ENCODE measurements around the gene ARHGAP4. TPM values are rescaled to one million over a fixed set of nuclear protein-coding genes. Genes with fewer than 3 reads are reported as not detected.

The ARHGAP4 gene
- total and polyA plus RNA-seq, 2 donors (not counting 3 experiments of a cell fraction or from before 2014, with no cell fraction given): 20.9 to 33.3 TPM

- Histone ChIP-seq H3K4me3 (replicated peaks in 1 of 3; ENCODE audit: insufficient read depth in 1 of 3, low read depth in 1 of 3, low read length in 3 of 3) (no peak overlapping the region), H3K9ac (replicated peaks; ENCODE audit: extremely low read depth, insufficient read depth, low read length) (no peak overlapping the region), H3K27ac (ENCODE audit: insufficient read depth, low read depth, low read length) (no peak overlapping the region), H3K27me3 (ENCODE audit: control insufficient read depth in 2 of 2, insufficient read depth in 2 of 2, low read length in 2 of 2) (no peaks in the 10 kb centered on the region), H2AFZ (ENCODE audit: low read depth, low read length) (no peak overlapping the region), H3K79me2 (ENCODE audit: control insufficient read depth, insufficient read depth, low read length) (peaks cover 2% of the 10 kb centered on the region), H3K4me2 (ENCODE audit: insufficient read depth, low read length) (no peak overlapping the region), H3K9me3 (replicated peaks; ENCODE audit: control insufficient read depth, insufficient read depth, low read length) (no peaks in the 10 kb centered on the region), H3K9me1 (replicated peaks; ENCODE audit: control insufficient read depth, extremely low read depth, insufficient read depth, low read length) (no peaks in the 10 kb centered on the region), H4K20me1 (replicated peaks; ENCODE audit: control insufficient read depth, extremely low read depth, insufficient read depth, low read length) (no peaks in the 10 kb centered on the region), H3K4me1 (ENCODE audit: control insufficient read depth, extremely low read depth, insufficient read depth, low read length) (peaks cover 48% of the 10 kb centered on the region), H3K36me3 (ENCODE audit: control insufficient read depth in 2 of 2, extremely low read depth in 1 of 2, insufficient read depth in 2 of 2, low read length in 2 of 2) (no peaks in the 10 kb centered on the region)
- POLR2A ChIA-PET: interaction anchor here (1.0 to 1.6 kb wide), 2 partner anchors 24 to 47 kb away, joined by 3 to 5 read pairs; partner anchors contain the start of gene HCFC1
- DNase-seq (ENCODE audit: low read depth, low spot score): peak; percentile 67
- intact Hi-C loops (cut with micrococcal nuclease): loop anchor here (1.0 kb wide), 3 partner anchors 23 to 159 kb away; no protein-coding TSS in a partner anchor
- TF ChIP-seq CTCF (IDR thresholded peaks at IDR 0.05; ENCODE audit: extremely low read depth in 1 of 2, insufficient read depth in 1 of 2, low read depth in 1 of 2, low read length in 2 of 2) (peak in 1 of 2 donors; percentile 32), EZH2 (IDR thresholded peaks at IDR 0.05; ENCODE audit: borderline replicate concordance, low read depth, low read length, severe bottlenecking) (no peak)
- no TSS peak for BruUV-seq (replicated peaks)
- dilution Hi-C loops (cut with MboI; ENCODE audit: extremely low pct_ligation_motif_present, low sequenced_read_pairs): no loop called here
- FAIRE-seq: peak; percentile 91
- CTCF ChIA-PET: interaction anchor here (0.6 to 9.0 kb wide), 5 partner anchors 9 to 161 kb away, joined by 3 to 253 read pairs (median 20); partner anchors contain the start of genes NAA10, PLXNB3 and RENBP
Measured at GRCh38 chrX:153924149-153924861, 1.8 kb downstream of the ARHGAP4 start.

All from endothelial cell of umbilical vein (primary cell).